Osteocyte (in vitro differentiated cells): Measurements from ENCODE around the gene ZIC4. TPM values are rescaled to one million over a fixed set of nuclear protein-coding genes. Genes with fewer than 3 reads are reported as not detected.

Experiments
- DNase-seq: peaks from one replicate; pipeline ENCODE4 v3.0.0; 2021; ENCODE audit warnings: mixed read lengths; ENCODE audit not compliant: unreplicated experiment; ENCODE audit errors: extremely low spot score
- H3K27ac Mint-ChIP-seq: one replicate; pipeline ENCODE4 v1.8.0; 2021; ENCODE audit warnings: mild to moderate bottlenecking, mixed read lengths; ENCODE audit not compliant: unreplicated experiment
- H3K27me3 Mint-ChIP-seq: one replicate; pipeline ENCODE4 v1.8.0; 2021; ENCODE audit warnings: mixed read lengths; ENCODE audit not compliant: unreplicated experiment
- H3K36me3 Mint-ChIP-seq: one replicate; pipeline ENCODE4 v1.8.0; 2021; ENCODE audit warnings: mixed read lengths; ENCODE audit not compliant: unreplicated experiment
- H3K4me1 Mint-ChIP-seq: one replicate; pipeline ENCODE4 v1.8.0; 2021; ENCODE audit warnings: mixed read lengths; ENCODE audit not compliant: unreplicated experiment
- H3K4me3 Mint-ChIP-seq: one replicate; pipeline ENCODE4 v1.8.0; 2021; ENCODE audit warnings: mild to moderate bottlenecking, moderate library complexity, mixed read lengths; ENCODE audit not compliant: unreplicated experiment
- H3K9me3 Mint-ChIP-seq: one replicate; pipeline ENCODE4 v1.8.0; 2021; ENCODE audit warnings: mixed read lengths; ENCODE audit not compliant: unreplicated experiment
- CTCF ChIP-seq: fragments of 200-600 bp; sonication (generic); IDR thresholded peaks from 2 replicates; pipeline ENCODE4 v1.5.0; 2021; ENCODE audit warnings: antibody characterized with exemption, mild to moderate bottlenecking, moderate library complexity
- total RNA-seq: library from RNA; stranded (reverse); gene quantifications from 2 replicates; pipeline ENCODE4 v1.2.1, GENCODE V29; 2021

ZIC4 gene
- total RNA-seq, 1 donor from 2014 or later = 8.8 TPM

- peaks cover 91% of the 10 kb centered on the region for H3K27me3 Mint-ChIP-seq
- no peaks in the 10 kb centered on the region for H3K9me3 Mint-ChIP-seq
- no peak overlapping the region for H3K4me3 Mint-ChIP-seq
- H3K27ac Mint-ChIP-seq = no peak overlapping the region
- no peak for TF ChIP-seq CTCF
- H3K36me3 Mint-ChIP-seq = peaks cover 5% of the 10 kb centered on the region
- no peak for DNase-seq
- H3K4me1 Mint-ChIP-seq = peaks cover 16% of the 10 kb centered on the region
Measured at GRCh38 chr3:147356145-147356908, 50.0 kb downstream of the ZIC4 start.

GRCh38 chr3:147355753-147356090 is 50.6 kb downstream of the ZIC4 start:
- Mint-ChIP-seq H3K9me3 (no peaks in the 10 kb centered on the region), H3K27me3 (peaks cover 89% of the 10 kb centered on the region), H3K4me3 (no peak overlapping the region), H3K27ac (no peak overlapping the region), H3K4me1 (peaks cover 11% of the 10 kb centered on the region), H3K36me3 (peaks cover 5% of the 10 kb centered on the region)
- no peak for DNase-seq
- TF ChIP-seq CTCF = no peak

- Mint-ChIP-seq H3K27me3 (peaks cover 89% of the 10 kb centered on the region), H3K4me3 (peak overlapping the region; percentile 60), H3K27ac (no peak overlapping the region), H3K9me3 (no peaks in the 10 kb centered on the region), H3K4me1 (peaks cover 11% of the 10 kb centered on the region), H3K36me3 (peaks cover 5% of the 10 kb centered on the region)
- DNase-seq = no peak
- TF ChIP-seq CTCF = no peak
Measured at GRCh38 chr3:147355084-147355752, 51.1 kb downstream of the ZIC4 start.

- H3K9me3 Mint-ChIP-seq = no peaks in the 10 kb centered on the region
- peaks cover 5% of the 10 kb centered on the region for H3K36me3 Mint-ChIP-seq
- peaks cover 11% of the 10 kb centered on the region for H3K4me1 Mint-ChIP-seq
- DNase-seq = no peak
- H3K27ac Mint-ChIP-seq = no peak overlapping the region
- TF ChIP-seq CTCF = no peak
- H3K4me3 Mint-ChIP-seq = peak overlapping the region; percentile 60
- H3K27me3 Mint-ChIP-seq = peaks cover 85% of the 10 kb centered on the region
Measured at GRCh38 chr3:147354623-147355022, 51.7 kb downstream of the ZIC4 start.

GRCh38 chr3:147351301-147351700 is 55.0 kb downstream of the ZIC4 start:
- TF ChIP-seq CTCF = no peak
- peaks cover 11% of the 10 kb centered on the region for H3K4me1 Mint-ChIP-seq
- H3K9me3 Mint-ChIP-seq = no peaks in the 10 kb centered on the region
- H3K36me3 Mint-ChIP-seq = peaks cover 3% of the 10 kb centered on the region
- H3K27ac Mint-ChIP-seq = no peak overlapping the region
- no peak for DNase-seq
- peaks cover 56% of the 10 kb centered on the region for H3K27me3 Mint-ChIP-seq
- H3K4me3 Mint-ChIP-seq = no peak overlapping the region
